Astrocyte of the cerebellum (primary cell): ENCODE results near the gene PEX11G.

ENCODE experiments used
- DNase-seq: peaks from one replicate; pipeline ENCODE4 v3.0.0-alpha.2; 2011; ENCODE audit warnings: low read depth
- H3K4me3 ChIP-seq: 2 replicates; pipeline ENCODE4 v1.5.1; 2011; ENCODE audit warnings: mild to moderate bottlenecking, low read depth, low read length, moderate library complexity
- CTCF ChIP-seq: IDR thresholded peaks from 2 replicates; pipeline ENCODE4 v1.5.1; 2012; ENCODE audit warnings: low read length, low read depth, moderate library complexity, mild to moderate bottlenecking; ENCODE audit errors: missing control alignments
- in situ Hi-C: cut with HindIII; loops from 2 replicates; pipeline ENCODE4 v1.10.0; 2017; ENCODE audit warnings: low sequenced_read_pairs

The PEX11G gene

GRCh38 chr19:7467009-7467989 lies 21.5 kb downstream of the PEX11G start:
- no peak for TF ChIP-seq CTCF
- in situ Hi-C loops: no loop called here
- H3K4me3 ChIP-seq: no peak overlapping the region
- no peak for DNase-seq

- TF ChIP-seq CTCF: no peak
- DNase-seq: no peak
- no peak overlapping the region for H3K4me3 ChIP-seq
- in situ Hi-C loops: no loop called here
These were observed 25.3 kb downstream of the PEX11G start for GRCh38 chr19:7463575-7463974.

GRCh38 chr19:7461841-7462629 lies 26.8 kb downstream of the PEX11G start:
- in situ Hi-C loops: no loop called here
- H3K4me3 ChIP-seq: no peak overlapping the region
- TF ChIP-seq CTCF: no peak
- no peak for DNase-seq

DNA sequence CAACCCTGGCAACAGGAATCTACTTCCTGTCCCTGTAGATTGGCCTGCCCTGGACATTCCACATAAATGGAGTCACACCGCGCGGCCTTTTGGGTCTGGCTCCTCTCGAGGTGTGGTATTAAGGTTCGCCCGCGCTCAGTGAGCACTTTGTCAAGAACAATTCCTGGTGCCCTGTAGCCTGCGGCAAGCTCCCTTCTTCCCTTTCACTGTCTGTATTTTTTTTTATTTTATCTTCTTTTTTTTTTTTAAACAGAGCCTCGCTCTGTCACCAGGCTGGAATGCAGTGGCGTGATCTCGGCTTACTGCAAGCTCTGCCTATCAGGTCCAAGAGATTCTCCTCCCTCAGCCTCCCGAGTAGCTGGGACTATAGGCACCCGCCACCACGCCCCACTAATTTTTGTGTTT lies 28.3 kb downstream of the PEX11G start:
- peak; percentile 27 for DNase-seq
- in situ Hi-C loops: no loop called here
- no peak for TF ChIP-seq CTCF
- H3K4me3 ChIP-seq: no peak overlapping the region

DNA sequence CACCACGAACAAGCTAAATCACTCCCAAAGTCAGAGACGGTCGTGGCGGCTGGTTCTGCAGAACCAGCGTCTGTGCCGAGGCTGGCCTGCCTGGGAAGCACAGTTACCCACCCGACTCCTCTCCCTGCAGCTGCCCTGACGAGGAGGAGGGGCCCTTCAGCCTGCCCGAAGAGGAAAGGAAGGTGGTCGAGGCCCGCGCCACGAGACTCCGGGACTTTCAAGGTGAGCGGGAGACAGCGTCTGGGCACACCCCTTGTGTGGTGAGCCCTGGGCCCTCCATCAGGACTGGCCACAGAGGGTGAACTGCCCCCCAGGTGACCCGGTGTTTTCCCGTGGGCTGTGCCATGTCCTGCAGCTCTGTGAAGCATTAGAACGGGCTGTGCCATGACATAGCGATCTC lies 29.1 kb downstream of the PEX11G start:
- TF ChIP-seq CTCF: no peak
- H3K4me3 ChIP-seq: no peak overlapping the region
- DNase-seq: no peak
- in situ Hi-C loops: no loop called here

DNA sequence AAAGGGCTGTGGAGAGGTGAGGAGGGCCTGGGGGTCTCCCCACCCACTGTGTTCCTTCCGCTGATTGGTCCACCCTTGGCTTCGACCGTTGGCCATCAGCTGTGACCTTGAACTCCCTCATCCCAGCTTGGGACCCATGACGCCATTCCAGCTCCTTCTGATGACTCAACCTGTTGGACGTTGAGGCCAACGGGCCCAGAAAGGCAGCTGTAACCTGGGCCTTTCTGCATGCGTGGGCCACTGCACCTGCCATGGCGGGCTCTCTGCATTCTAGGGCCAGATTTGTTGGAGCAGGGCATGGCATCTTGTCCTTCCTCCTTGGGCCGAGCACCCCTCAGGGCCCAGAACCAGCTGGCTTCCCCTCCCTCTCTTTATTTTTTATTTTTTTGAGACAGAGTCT lies 30.2 kb downstream of the PEX11G start:
- in situ Hi-C loops: no loop called here
- TF ChIP-seq CTCF: no peak
- DNase-seq: no peak
- H3K4me3 ChIP-seq: no peak overlapping the region
